IMR-90 (cell line): ENCODE results near the gene CYP46A1. TPM values are rescaled to one million over a fixed set of nuclear protein-coding genes. Genes with fewer than 3 reads are reported as not detected.

ENCODE experiments used
- ATAC-seq: fragments of 200-7000 bp; cut with Tn5 transposase; 2 replicates; pipeline ENCODE4 v1.9.1; 2020; ENCODE audit warnings: low read depth, mild to moderate bottlenecking, moderate library complexity
- BruUV-seq: library from RNA; stranded (reverse); fragments of 400-500 nt; replicated peaks from 2 replicates; lab custom pipeline; 2021; lab: Mats Ljungman, UMichigan
- CTCF ChIA-PET: fragments of 300-600 bp; formaldehyde crosslinking; extraction: SDS; loops from one replicate; lab custom pipeline; 2021; ENCODE audit warnings: antibody characterized with exemption; lab: Yijun Ruan, JAX
- POLR2A ChIA-PET: fragments of 300-600 bp; sonication (Branson Sonifier 250); formaldehyde crosslinking; loops from one replicate; lab custom pipeline; 2022; ENCODE audit warnings: antibody characterized with exemption; ENCODE audit not compliant: unreplicated experiment; lab: Charles Lee
- DNase-seq: peaks from one replicate; pipeline ENCODE4 v3.0.0; 2013
- H2AFZ ChIP-seq: replicated peaks from 2 replicates; pipeline ENCODE3; 2013; ENCODE audit warnings: low read length, mild to moderate bottlenecking; ENCODE audit not compliant: poor library complexity
- H2AK5ac ChIP-seq: 2 replicates; pipeline ENCODE4 v1.6.1; 2013; ENCODE audit warnings: low read depth, low read length, inconsistent platforms
- H2AK9ac ChIP-seq: replicated peaks from 2 replicates; pipeline ENCODE3; 2013; ENCODE audit warnings: mild to moderate bottlenecking, low read depth, low read length, moderate library complexity; ENCODE audit not compliant: poor library complexity
- H2BK120ac ChIP-seq: 2 replicates; pipeline ENCODE4 v1.6.1; 2013; ENCODE audit warnings: low read depth, low read length, inconsistent platforms
- H2BK15ac ChIP-seq: 3 replicates; pipeline ENCODE4 v1.6.1; 2013; ENCODE audit warnings: low read depth, low read length, inconsistent platforms
- H2BK20ac ChIP-seq: 2 replicates; pipeline ENCODE4 v1.6.1; 2013; ENCODE audit warnings: low read depth, mild to moderate bottlenecking, inconsistent platforms, low read length, moderate library complexity
- H2BK5ac ChIP-seq: 2 replicates; pipeline ENCODE4 v1.6.1; 2013; ENCODE audit warnings: mild to moderate bottlenecking, low read depth, low read length, inconsistent platforms; ENCODE audit not compliant: poor library complexity, severe bottlenecking
- H3K14ac ChIP-seq: replicated peaks from 2 replicates; pipeline ENCODE4 v1.6.1; 2013; ENCODE audit warnings: low read depth, low read length, inconsistent platforms
- H3K18ac ChIP-seq: 2 replicates; pipeline ENCODE4 v1.6.1; 2013; ENCODE audit warnings: low read depth, low read length, control low read depth
- H3K23ac ChIP-seq: 2 replicates; pipeline ENCODE4 v1.6.1; 2013; ENCODE audit warnings: low read depth, low read length, inconsistent platforms
- H3K27ac ChIP-seq: 2 replicates; pipeline ENCODE4 v1.5.1; 2013; ENCODE audit warnings: mild to moderate bottlenecking, control low read depth, low read length; ENCODE audit not compliant: insufficient read depth
- H3K27me3 ChIP-seq: 2 replicates; pipeline ENCODE4 v1.6.1; 2013; ENCODE audit warnings: low read length; ENCODE audit not compliant: control insufficient read depth, insufficient read depth
- H3K36me3 ChIP-seq: 2 replicates; pipeline ENCODE4 v1.6.1; 2013; ENCODE audit warnings: low read length, mixed read lengths; ENCODE audit not compliant: control insufficient read depth, insufficient read depth
- H3K4ac ChIP-seq: 2 replicates; pipeline ENCODE4 v1.6.1; 2013; ENCODE audit warnings: low read depth, low read length, inconsistent platforms
- H3K4me1 ChIP-seq: 2 replicates; pipeline ENCODE4 v1.6.1; 2013; ENCODE audit warnings: low read length, mixed read lengths; ENCODE audit not compliant: control insufficient read depth, insufficient read depth
- H3K4me2 ChIP-seq: 2 replicates; pipeline ENCODE4 v1.6.1; 2013; ENCODE audit warnings: low read depth, mild to moderate bottlenecking, control low read depth, low read length, moderate library complexity
- H3K4me3 ChIP-seq: 2 replicates; pipeline ENCODE4 v1.5.1; 2013; ENCODE audit warnings: low read depth, mild to moderate bottlenecking, control low read depth, low read length, moderate library complexity; ENCODE audit not compliant: insufficient read depth
- H3K56ac ChIP-seq: 2 replicates; pipeline ENCODE4 v1.6.1; 2013; ENCODE audit warnings: low read length, inconsistent platforms; ENCODE audit not compliant: insufficient read depth; ENCODE audit errors: extremely low read depth
- H3K79me1 ChIP-seq, 2 experiments: 2 replicates each; pipeline ENCODE4 v1.6.1; 2013; ENCODE audit warnings: low read length in 2 of 2, inconsistent platforms in 1 of 2, low read depth in 1 of 2
- H3K9ac ChIP-seq: 2 replicates; pipeline ENCODE4 v1.6.1; 2013; ENCODE audit warnings: low read depth, low read length, control low read depth
- H3K9me1 ChIP-seq: 2 replicates; pipeline ENCODE4 v1.6.1; 2013; ENCODE audit warnings: low read length, inconsistent platforms; ENCODE audit not compliant: insufficient read depth
- H3K9me3 ChIP-seq: 2 replicates; pipeline ENCODE4 v1.6.1; 2013; ENCODE audit warnings: low read length; ENCODE audit not compliant: control insufficient read depth, insufficient read depth
- H4K20me1 ChIP-seq: 2 replicates; pipeline ENCODE4 v1.6.1; 2013; ENCODE audit warnings: low read length, inconsistent platforms; ENCODE audit not compliant: insufficient read depth
- H4K5ac ChIP-seq: 2 replicates; pipeline ENCODE4 v1.6.1; 2013; ENCODE audit warnings: mild to moderate bottlenecking, low read depth, low read length, control low read depth
- H4K8ac ChIP-seq, 2 experiments: 2 replicates each; pipeline ENCODE4 v1.6.1; 2013; ENCODE audit warnings: low read depth in 2 of 2, low read length in 2 of 2, control low read depth in 1 of 2, inconsistent platforms in 1 of 2
- H4K91ac ChIP-seq: 2 replicates; pipeline ENCODE4 v1.6.1; 2013; ENCODE audit warnings: low read depth, low read length, inconsistent platforms; ENCODE audit not compliant: insufficient read depth
- BHLHE40 ChIP-seq: fragments of 150-350 bp; IDR thresholded peaks from 2 replicates; pipeline ENCODE4 v1.6.1; 2016; ENCODE audit warnings: mild to moderate bottlenecking, low read depth, low read length
- ELK1 ChIP-seq: fragments of 150-350 bp; IDR thresholded peaks from 2 replicates; pipeline ENCODE4 v1.6.1; 2016; ENCODE audit warnings: low read depth, mild to moderate bottlenecking, low read length, moderate library complexity, borderline replicate concordance
- MAFK ChIP-seq: IDR thresholded peaks from 2 replicates; pipeline ENCODE4 v1.6.1; 2012; ENCODE audit warnings: low read depth, low read length, improper control_type of control experiment
- MAZ ChIP-seq: IDR thresholded peaks from 2 replicates; pipeline ENCODE4 v1.6.1; 2012; ENCODE audit warnings: low read depth, mild to moderate bottlenecking, low read length, improper control_type of control experiment, moderate library complexity, borderline replicate concordance
- POLR2A ChIP-seq: IDR thresholded peaks from 2 replicates; pipeline ENCODE4 v1.6.1; 2012; ENCODE audit warnings: mild to moderate bottlenecking, low read depth, low read length
- RCOR1 ChIP-seq: IDR thresholded peaks from 2 replicates; pipeline ENCODE4 v1.6.1; 2012; ENCODE audit warnings: mild to moderate bottlenecking, low read length, improper control_type of control experiment; ENCODE audit not compliant: insufficient replicate concordance
- RFX5 ChIP-seq: IDR thresholded peaks from 2 replicates; pipeline ENCODE4 v1.8.0; 2012; ENCODE audit warnings: low read depth, mild to moderate bottlenecking, low read length, moderate library complexity
- SMC3 ChIP-seq: fragments of 150-350 bp; IDR thresholded peaks from 2 replicates; pipeline ENCODE4 v1.6.1; 2016; ENCODE audit warnings: low read depth, mild to moderate bottlenecking, antibody characterized with exemption, low read length, moderate library complexity
- WGBS, 2 experiments: methylation state at CpG; one replicate each; pipeline versions ENCODE4 v1.1.5 to v1.1.7; 2013; ENCODE audit warnings: missing lambda C conversion rate in 2 of 2; ENCODE audit not compliant: insufficient read length in 1 of 2; ENCODE audit errors: extremely low coverage in 2 of 2; 5-methylcytosine and 5-hydroxymethylcytosine counted together
- dilution Hi-C: fragments of 300-500 bp; cut with HindIII; formaldehyde crosslinking; loops from one replicate; pipeline ENCODE4 v1.14.3; 2018; ENCODE audit warnings: low sequenced_read_pairs; ENCODE audit not compliant: unreplicated experiment
- in situ Hi-C: fragments of 300-500 bp; cut with MboI; formaldehyde crosslinking; loops from 3 replicates; pipeline ENCODE4 v1.14.3; 2019; ENCODE audit warnings: low sequenced_read_pairs, inconsistent platforms, mixed read lengths
- intact Hi-C: fragments of 100-400 bp; cut with micrococcal nuclease; formaldehyde crosslinking; loops from 2 replicates; pipeline ENCODE4 v1.10.0; 2022
- polyA plus RNA-seq, 3 experiments: library from polyadenylated mRNA; depleted of rRNA; stranded (reverse); fragments of >200 nt; gene quantifications; 2 replicates each; pipeline ENCODE4 v1.2.3, GENCODE V29; 2012; ENCODE audit warnings: low replicate concordance in 1 of 3
- total RNA-seq: library from RNA; depleted of rRNA; stranded (reverse); fragments of >200 nt; gene quantifications from 2 replicates; pipeline ENCODE4 v1.2.3, GENCODE V29; 2012

CYP46A1 gene
- total and polyA plus RNA-seq, 2 of the 4 experiments (the other 2 are of a cell fraction), result 0.18 to 0.31 TPM

GRCh38 chr14:99650189-99650588 is 33.9 kb upstream of the CYP46A1 start:
- POLR2A ChIA-PET, result no interaction called here
- 82% methylated on average over 6 of the region's 9 CpGs; no CpG with 5 or more reads in 1 of the 2 experiments for WGBS, 2 experiments
- no peak for ATAC-seq
- Histone ChIP-seq H2BK15ac (no peak overlapping the region), H3K56ac (no peak overlapping the region), H3K9me1 (peaks cover 5% of the 10 kb centered on the region; the same call in 1 of the 2 replicates), H3K27ac (no peak overlapping the region), H3K79me1 (no peaks in the 10 kb centered on the region), H3K36me3 (no peaks in the 10 kb centered on the region), H3K14ac (no peak overlapping the region), H2AK9ac (peak overlapping the region; percentile 50), H2AK5ac (no peak overlapping the region), H2AFZ (no peak overlapping the region), H3K4me2 (no peak overlapping the region), H4K91ac (no peak overlapping the region), H4K8ac (no peak overlapping the region), H3K23ac (no peak overlapping the region), H3K4me3 (no peak overlapping the region), H3K9ac (no peak overlapping the region), H3K18ac (no peak overlapping the region), H3K4me1 (peaks cover 2% of the 10 kb centered on the region; the same call in 1 of the 2 replicates), H3K27me3 (peaks cover 4% of the 10 kb centered on the region; the same call in 1 of the 2 replicates), H2BK120ac (no peak overlapping the region), H3K9me3 (no peaks in the 10 kb centered on the region), H2BK5ac (no peak overlapping the region), H4K20me1 (no peaks in the 10 kb centered on the region), H2BK20ac (no peak overlapping the region), H4K5ac (no peak overlapping the region), H3K4ac (no peak overlapping the region)
- in situ Hi-C loops (no loop called here), intact Hi-C loops (no loop called here), dilution Hi-C loops (no loop called here)
- CTCF ChIA-PET, result no interaction called here
- no peak for DNase-seq
- BruUV-seq, result no TSS peak
- no peak for TF ChIP-seq BHLHE40
- no peak for TF ChIP-seq SMC3
- no peak for TF ChIP-seq ELK1
- TF ChIP-seq MAFK, result no peak
- no peak for TF ChIP-seq MAZ
- no peak for TF ChIP-seq RFX5
- TF ChIP-seq POLR2A, result no peak
- TF ChIP-seq RCOR1, result no peak
